HepG2 (cell line): ENCODE data around the gene CD36. TPM values are rescaled to one million over a fixed set of nuclear protein-coding genes. Genes with fewer than 3 reads are reported as not detected.

ENCODE experiments used
- ATAC-seq: fragments of 200-7000 bp; cut with Tn5 transposase; 3 replicates; pipeline ENCODE4 v1.9.1; 2020; ENCODE audit warnings: mild to moderate bottlenecking, moderate library complexity
- BruUV-seq: library from RNA; stranded (reverse); fragments of 400-500 nt; replicated peaks from 2 replicates; lab custom pipeline; 2021; lab: Mats Ljungman, UMichigan
- CTCF ChIA-PET: fragments of 300-600 bp; formaldehyde crosslinking; extraction: SDS; loops from one replicate; lab custom pipeline; 2021; ENCODE audit warnings: low total read pairs, inconsistent platforms, low intra/inter-chr PET ratio; lab: Yijun Ruan, JAX
- POLR2A ChIA-PET: fragments of 350-600 bp; sonication (Branson Sonifier 250); formaldehyde crosslinking; loops from one replicate; lab custom pipeline; 2020; ENCODE audit warnings: antibody characterized with exemption, inconsistent platforms; lab: Yijun Ruan, JAX
- DNase-seq: peaks from one replicate; pipeline ENCODE4 v3.0.0-alpha.2; 2015; ENCODE audit warnings: low spot score
- FAIRE-seq: peaks from 3 replicates; lab custom pipeline; 2011; peaks lifted over from hg19 to GRCh38; lab: Jason Lieb, UNC
- H2AFZ ChIP-seq: one replicate; pipeline ENCODE4 v1.6.1; 2011; ENCODE audit warnings: low read length, inconsistent platforms
- H3K27ac ChIP-seq: fragments of 300-600 bp; 3 replicates; pipeline ENCODE4 v1.8.0; 2011; ENCODE audit warnings: mixed run types, mild to moderate bottlenecking, mixed read lengths, low read length, inconsistent platforms; ENCODE audit not compliant: insufficient read depth; ENCODE audit errors: extremely low read length
- H3K27me3 ChIP-seq, 2 experiments: fragments of 200-600 bp in 1 of 2; 2 replicates in 1 of 2; 3 replicates in 1 of 2; pipeline versions ENCODE4 v1.6.0 to v1.8.0; 2011; ENCODE audit warnings: low read length in 2 of 2, mild to moderate bottlenecking in 2 of 2, moderate library complexity in 2 of 2, inconsistent platforms in 1 of 2; ENCODE audit not compliant: insufficient read depth in 2 of 2, control insufficient read depth in 1 of 2
- H3K36me3 ChIP-seq, 2 experiments: fragments of 200-600 bp in 1 of 2; replicated peaks in 1 of 2; 2 replicates in 1 of 2; 3 replicates in 1 of 2; pipeline versions ENCODE4 v1.5.1 to v1.8.0; 2011; ENCODE audit warnings: low read length in 2 of 2, inconsistent platforms in 1 of 2; ENCODE audit not compliant: insufficient read depth in 2 of 2, control insufficient read depth in 1 of 2
- H3K4me1 ChIP-seq: 2 replicates; pipeline ENCODE4 v1.5.1; 2012; ENCODE audit warnings: low read length, inconsistent platforms; ENCODE audit not compliant: insufficient read depth
- H3K4me2 ChIP-seq: 2 replicates; pipeline ENCODE4 v1.6.0; 2011; ENCODE audit warnings: low read depth, low read length, inconsistent platforms
- H3K4me3 ChIP-seq, 3 experiments: fragments of 200-600 bp in 1 of 3; sonication (generic), shearing (Covaris generic) in 1 of 3; replicated peaks in 1 of 3; 2 replicates each; pipeline ENCODE4 v1.5.1; 2011 to 2016; ENCODE audit warnings: low read length in 3 of 3, inconsistent platforms in 2 of 3, low read depth in 2 of 3, mild to moderate bottlenecking in 2 of 3, control low read depth in 1 of 3, mixed read lengths in 1 of 3; ENCODE audit not compliant: insufficient read depth in 1 of 3
- H3K79me2 ChIP-seq: one replicate; pipeline ENCODE4 v1.6.1; 2011; ENCODE audit warnings: low read length, inconsistent platforms; ENCODE audit not compliant: insufficient read depth
- H3K9ac ChIP-seq: 2 replicates; pipeline ENCODE4 v1.6.0; 2011; ENCODE audit warnings: mild to moderate bottlenecking, low read depth, low read length, inconsistent platforms; ENCODE audit not compliant: insufficient read depth
- H3K9me3 ChIP-seq: 2 replicates; pipeline ENCODE4 v1.5.1; 2012; ENCODE audit warnings: mild to moderate bottlenecking, low read length
- H4K20me1 ChIP-seq: 2 replicates; pipeline ENCODE4 v1.6.0; 2011; ENCODE audit warnings: inconsistent platforms, mild to moderate bottlenecking, low read length, moderate library complexity; ENCODE audit not compliant: insufficient read depth
- CBX1 ChIP-seq: IDR thresholded peaks from one replicate; pipeline ENCODE4 v1.6.1; 2016; ENCODE audit warnings: antibody characterized with exemption, low read depth
- CREB1 ChIP-seq, 2 experiments: fragments of 450-650 bp in 1 of 2; IDR thresholded peaks; 2 replicates each; pipeline ENCODE4 v1.6.1; 2016 to 2017; ENCODE audit warnings: control low read depth in 1 of 2, mild to moderate bottlenecking in 1 of 2, missing compliant biosample characterization in 1 of 2, missing genetic modification characterization in 1 of 2
- GATA4 ChIP-seq: sonication (generic); IDR thresholded peaks from 2 replicates; pipeline ENCODE4 v1.6.1; 2016; ENCODE audit warnings: antibody characterized with exemption, low read depth, borderline replicate concordance
- GZF1 ChIP-seq: sonication (generic); formaldehyde crosslinking; IDR thresholded peaks from 2 replicates; pipeline ENCODE4 v1.5.1; 2020; ENCODE audit warnings: mild to moderate bottlenecking, missing genetic modification reagents
- HIVEP1 ChIP-seq: sonication (generic); formaldehyde crosslinking; IDR thresholded peaks from 2 replicates; pipeline ENCODE4 v1.4.0; 2020; ENCODE audit warnings: mild to moderate bottlenecking, missing genetic modification reagents
- KLF13 ChIP-seq: sonication (generic); formaldehyde crosslinking; IDR thresholded peaks from 2 replicates; pipeline ENCODE4 v1.4.0; 2020; ENCODE audit warnings: mild to moderate bottlenecking, missing genetic modification reagents
- MAF1 ChIP-seq: sonication (generic); formaldehyde crosslinking; IDR thresholded peaks from 2 replicates; pipeline ENCODE4 v1.5.0; 2020; ENCODE audit warnings: missing genetic modification reagents, borderline replicate concordance
- NCOA1 ChIP-seq: sonication (generic); formaldehyde crosslinking; IDR thresholded peaks from 2 replicates; pipeline ENCODE4 v1.9.0; 2021; ENCODE audit warnings: missing genetic modification reagents
- RFX1 ChIP-seq: fragments of 450-650 bp; IDR thresholded peaks from 2 replicates; pipeline ENCODE4 v1.6.1; 2017
- SCMH1 ChIP-seq: sonication (generic); formaldehyde crosslinking; IDR thresholded peaks from 2 replicates; pipeline ENCODE4 v1.9.0; 2021; ENCODE audit warnings: missing genetic modification reagents, mild to moderate bottlenecking, borderline replicate concordance
- STAG1 ChIP-seq: sonication (generic); formaldehyde crosslinking; IDR thresholded peaks from 2 replicates; pipeline ENCODE4 v1.4.0; 2020; ENCODE audit warnings: missing genetic modification reagents
- TBL1XR1 ChIP-seq: fragments of 150-350 bp; IDR thresholded peaks from 2 replicates; pipeline ENCODE4 v1.6.1; 2014; ENCODE audit warnings: borderline replicate concordance, low read length; ENCODE audit not compliant: partially characterized antibody
- TEAD3 ChIP-seq: optimal IDR thresholded peaks from 2 replicates; pipeline ENCODE3; 2016; ENCODE audit warnings: borderline replicate concordance
- ZFYVE20 ChIP-seq: sonication (generic); formaldehyde crosslinking; IDR thresholded peaks from 2 replicates; pipeline ENCODE4 v1.8.0; 2023; ENCODE audit warnings: low read depth, mild to moderate bottlenecking, moderate library complexity, missing genetic modification reagents, borderline replicate concordance
- ZHX1 ChIP-seq: sonication (generic); formaldehyde crosslinking; IDR thresholded peaks from 2 replicates; pipeline ENCODE4 v1.8.1; 2022; ENCODE audit warnings: low read depth, mild to moderate bottlenecking, missing genetic modification reagents
- in situ Hi-C: cut with HindIII; loops from 2 replicates; pipeline ENCODE4 v1.10.0; 2017; ENCODE audit warnings: low pct_unique_long_range_greater_than_20kb; ENCODE audit not compliant: extremely low pct_ligation_motif_present
- intact Hi-C: fragments of 100-400 bp; cut with micrococcal nuclease; formaldehyde crosslinking; loops from one replicate; pipeline ENCODE4 v1.10.0; 2022; ENCODE audit not compliant: unreplicated experiment
- polyA plus RNA-seq, 8 experiments: library from polyadenylated mRNA; depleted of rRNA in 3 of 8; stranded (reverse) in 7 of 8; unstranded in 1 of 8; fragments of >200 nt; fragmentation: Illumina TruSeq in 4 of 8; extraction: Trizol in 4 of 8; gene quantifications; 2 replicates each; pipeline versions ENCODE4 v1.2.1 to v1.2.3, GENCODE V29; 2011 to 2016; ENCODE audit warnings: low read depth in 4 of 8, missing spikeins in 1 of 8, mixed read lengths in 1 of 8; ENCODE audit not compliant: insufficient read depth in 1 of 8
- total RNA-seq, 5 experiments: library from RNA; depleted of rRNA; stranded (reverse); fragments of >200 nt; fragmentation: Illumina TruSeq; extraction: Trizol; gene quantifications; 2 replicates each; pipeline ENCODE4 v1.2.3, GENCODE V29; 2016; ENCODE audit warnings: low read depth in 1 of 5

The CD36 gene
- total and polyA plus RNA-seq, 2 of the 13 experiments (the other 11 are each of a cell fraction or from before 2014, with no cell fraction given) = 2.8 to 4.8 TPM

DNA sequence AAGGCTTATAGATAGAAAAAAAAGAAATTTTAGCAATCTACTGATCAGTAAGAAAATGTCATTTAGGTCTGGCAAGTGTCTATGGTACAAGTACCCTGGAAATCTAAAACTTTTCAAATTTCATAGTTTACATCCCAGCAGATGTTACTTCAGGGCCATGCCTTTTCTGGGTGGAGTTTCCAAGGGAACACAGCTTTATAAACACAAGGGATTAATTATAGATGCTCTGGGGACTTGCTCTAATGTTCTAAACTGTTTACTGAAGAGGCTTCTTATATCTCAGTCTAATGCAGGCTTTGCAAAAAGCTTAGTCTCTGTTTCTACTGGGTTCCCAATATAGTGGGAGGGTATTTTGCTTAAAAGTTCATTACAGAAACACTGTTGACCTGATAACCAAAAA lies 3.1 kb downstream of the CD36 start:
- Histone ChIP-seq H3K4me1 (peaks cover 28% of the 10 kb centered on the region), H2AFZ (no peak overlapping the region), H3K9me3 (no peaks in the 10 kb centered on the region), H3K27ac (no peak overlapping the region), H3K4me2 (no peak overlapping the region), H3K36me3 (no peaks in the 10 kb centered on the region), H3K79me2 (no peaks in the 10 kb centered on the region), H3K4me3 (no peak overlapping the region), H3K27me3 (no peaks in the 10 kb centered on the region), H3K9ac (no peak overlapping the region), H4K20me1 (no peaks in the 10 kb centered on the region)
- BruUV-seq = no TSS peak
- no peak for TF ChIP-seq TEAD3 (CRISPR knock-in tag)
- no peak for TF ChIP-seq SCMH1 (CRISPR knock-in tag)
- TF ChIP-seq CBX1 = no peak
- no peak for TF ChIP-seq STAG1 (CRISPR knock-in tag)
- no peak for TF ChIP-seq GATA4
- no peak for TF ChIP-seq ZFYVE20 (CRISPR knock-in tag)
- no peak for TF ChIP-seq NCOA1 (CRISPR knock-in tag)
- TF ChIP-seq RFX1 = no peak
- no peak for TF ChIP-seq TBL1XR1
- TF ChIP-seq KLF13 (CRISPR knock-in tag) = no peak
- TF ChIP-seq MAF1 = no peak
- TF ChIP-seq HIVEP1 = no peak
- no peak for TF ChIP-seq ZHX1
- TF ChIP-seq GZF1 = no peak
- TF ChIP-seq CREB1 (IDR thresholded peaks at IDR 0.05) = no peak
- no peak for TF ChIP-seq CREB1 (CRISPR knock-in tag; IDR thresholded peaks at IDR 0.05)
- DNase-seq (no peak), FAIRE-seq (no peak), ATAC-seq (no peak)
- ChIA-PET POLR2A (no interaction called here), CTCF (no interaction called here)
- in situ Hi-C loops = no loop called here
- intact Hi-C loops = no loop called here
